ENCODE data around the gene PIP5K1A. TPM values are rescaled to one million over a fixed set of nuclear protein-coding genes. Genes with fewer than 3 reads are reported as not detected.
A peak's percentile ranks its signal among the peaks of the same experiment; 100 is the strongest.

Gene PIP5K1A
- total and polyA plus RNA-seq, 9 of the 15 experiments (the other 6 are each of a cell fraction or from before 2014, with no cell fraction given) = 1.9 to 42.4 (median 18.8) TPM

- TF ChIP-seq SNIP1 (IDR thresholded peaks at IDR 0.05; ENCODE audit: low read depth) = peak; percentile 100
- peak; percentile 17; the same call in 1 of the 2 replicates for TF ChIP-seq ZBED1 (IDR thresholded peaks at IDR 0.05)
- peak in 1 of 2 experiments; percentile 58; a peak in 1 of 4 replicates for TF ChIP-seq CSDE1 (IDR thresholded peaks at IDR 0.05)
- no peak for TF ChIP-seq RBM14 (IDR thresholded peaks at IDR 0.05; ENCODE audit: borderline replicate concordance, insufficient read depth, low read depth, low read length)
- TF ChIP-seq CBFA2T3 (IDR thresholded peaks at IDR 0.05) = peak; percentile 34
- peak; percentile 69 for TF ChIP-seq EP300 (IDR thresholded peaks at IDR 0.05; ENCODE audit: low read length)
- TF ChIP-seq TEAD1 (CRISPR knock-in tag; IDR thresholded peaks at IDR 0.05) = peak in 1 of 2 experiments; percentile 63; a peak in 1 of 4 replicates
- peak; percentile 88 for TF ChIP-seq LCOR (CRISPR knock-in tag; IDR thresholded peaks at IDR 0.05)
- TF ChIP-seq ZSCAN32 (CRISPR knock-in tag; IDR thresholded peaks at IDR 0.05) = 0 out of 2 replicates have a peak, but pooled peaks have one; percentile 45
- peak; percentile 29; the same call in 1 of the 2 replicates for TF ChIP-seq NFIC (IDR thresholded peaks at IDR 0.05)
- TF ChIP-seq ZKSCAN1 (IDR thresholded peaks at IDR 0.05; ENCODE audit: low read depth, low read length) = 0 out of 2 replicates have a peak, but pooled peaks have one; percentile 3
- peak; percentile 78 for TF ChIP-seq KHSRP (IDR thresholded peaks at IDR 0.05)
- no peak for TF ChIP-seq ZNF408 (CRISPR knock-in tag; IDR thresholded peaks at IDR 0.05; ENCODE audit: low read depth)
- TF ChIP-seq RAD51 (IDR thresholded peaks at IDR 0.05; ENCODE audit: borderline replicate concordance, low read depth) = no peak
- TF ChIP-seq PTBP1 (IDR thresholded peaks at IDR 0.05; ENCODE audit: low read depth, low read length) = 0 out of 2 replicates have a peak, but pooled peaks have one; percentile 27
- TF ChIP-seq NR4A1 (CRISPR knock-in tag; IDR thresholded peaks at IDR 0.05) = 0 out of 2 replicates have a peak, but pooled peaks have one; percentile 19
- no peak for TF ChIP-seq NR4A1 (tag; IDR thresholded peaks at IDR 0.05)
- TF ChIP-seq KDM5B (IDR thresholded peaks at IDR 0.05; ENCODE audit: insufficient replicate concordance, low read depth, low read length) = peak; percentile 64
- no peak for TF ChIP-seq RBM25 (IDR thresholded peaks at IDR 0.05; ENCODE audit: low read depth, low read length, severe bottlenecking)
- TF ChIP-seq POLR2AphosphoS2 (IDR thresholded peaks at IDR 0.05; ENCODE audit: low read length) = peak; percentile 86; the same call in 1 of the 2 replicates
- TF ChIP-seq HNRNPLL (IDR thresholded peaks at IDR 0.05; ENCODE audit: low read depth, low read length, poor library complexity, severe bottlenecking) = peak; percentile 72
- TF ChIP-seq HDAC8 (tag; IDR thresholded peaks at IDR 0.05) = peak; percentile 79
These were observed 83.0 kb downstream of the PIP5K1A start (continued) for GRCh38 chr1:151281225-151281968.

All from K562 (cell line).